GM18870 (cell line): ENCODE data around the gene PRMT1.
A peak's percentile ranks its signal among the peaks of the same experiment; 100 is the strongest.

Experiments
- ATAC-seq: cut with Tn5 transposase; IDR thresholded peaks from one replicate; pipeline ENCODE4 v1.9.1; 2021; ENCODE audit warnings: moderate library complexity; ENCODE audit not compliant: unreplicated experiment

The PRMT1 gene

GRCh38 chr19:49651029-49651819, 25.8 kb upstream of the PRMT1 start:
- ATAC-seq: no peak

- no peak for ATAC-seq
These were observed 25.1 kb upstream of the PRMT1 start for GRCh38 chr19:49651820-49652550.

GRCh38 chr19:49652551-49653465, 24.3 kb upstream of the PRMT1 start:
- ATAC-seq: no peak

- ATAC-seq: no peak
These were observed 23.6 kb upstream of the PRMT1 start for GRCh38 chr19:49653466-49653806.

- ATAC-seq: no peak
These were observed 22.5 kb upstream of the PRMT1 start for GRCh38 chr19:49654581-49654980.

- ATAC-seq: no peak
These were observed 21.3 kb upstream of the PRMT1 start for GRCh38 chr19:49655570-49656455.

GRCh38 chr19:49656456-49657109, 20.5 kb upstream of the PRMT1 start:
- ATAC-seq: no peak

GRCh38 chr19:49657493-49658138, 19.5 kb upstream of the PRMT1 start:
- no peak for ATAC-seq

GRCh38 chr19:49658139-49658517, 18.9 kb upstream of the PRMT1 start:
- ATAC-seq: no peak

- no peak for ATAC-seq
These were observed 18.3 kb upstream of the PRMT1 start for GRCh38 chr19:49658566-49659442.

- no peak for ATAC-seq
These were observed 16.6 kb upstream of the PRMT1 start for GRCh38 chr19:49660338-49660961.

- ATAC-seq: no peak
These were observed 15.1 kb upstream of the PRMT1 start for GRCh38 chr19:49662011-49662410.

GRCh38 chr19:49663224-49663623, 13.8 kb upstream of the PRMT1 start:
- ATAC-seq: no peak

GRCh38 chr19:49664171-49665035, 12.7 kb upstream of the PRMT1 start:
- ATAC-seq: no peak

GRCh38 chr19:49665036-49665350, 12.1 kb upstream of the PRMT1 start:
- no peak for ATAC-seq

GRCh38 chr19:49665351-49666119, 11.5 kb upstream of the PRMT1 start, which contains the start of the genes BCL2L12 and IRF3:
TSS of gene BCL2L12 (plus strand) at chr19:49665933. CDS start at chr19:49666693, 760 bp downstream.
TSS of gene IRF3 (minus strand) at chr19:49665857. CDS start at chr19:49664838, 1,019 bp downstream.
- ATAC-seq: peak; percentile 68
